IMR-90 (cell line): ENCODE data around the gene STARD10. TPM values are rescaled to one million over a fixed set of nuclear protein-coding genes. Genes with fewer than 3 reads are reported as not detected.

Experiments
- ATAC-seq: fragments of 200-7000 bp; cut with Tn5 transposase; 2 replicates; pipeline ENCODE4 v1.9.1; 2020; ENCODE audit warnings: low read depth, mild to moderate bottlenecking, moderate library complexity
- BruUV-seq: library from RNA; stranded (reverse); fragments of 400-500 nt; replicated peaks from 2 replicates; lab custom pipeline; 2021; lab: Mats Ljungman, UMichigan
- CTCF ChIA-PET: fragments of 300-600 bp; formaldehyde crosslinking; extraction: SDS; loops from one replicate; lab custom pipeline; 2021; ENCODE audit warnings: antibody characterized with exemption; lab: Yijun Ruan, JAX
- POLR2A ChIA-PET: fragments of 300-600 bp; sonication (Branson Sonifier 250); formaldehyde crosslinking; loops from one replicate; lab custom pipeline; 2022; ENCODE audit warnings: antibody characterized with exemption; ENCODE audit not compliant: unreplicated experiment; lab: Charles Lee
- DNase-seq: peaks from one replicate; pipeline ENCODE4 v3.0.0; 2013
- H2AFZ ChIP-seq: replicated peaks from 2 replicates; pipeline ENCODE3; 2013; ENCODE audit warnings: low read length, mild to moderate bottlenecking; ENCODE audit not compliant: poor library complexity
- H2AK5ac ChIP-seq: 2 replicates; pipeline ENCODE4 v1.6.1; 2013; ENCODE audit warnings: low read depth, low read length, inconsistent platforms
- H2AK9ac ChIP-seq: replicated peaks from 2 replicates; pipeline ENCODE3; 2013; ENCODE audit warnings: mild to moderate bottlenecking, low read depth, low read length, moderate library complexity; ENCODE audit not compliant: poor library complexity
- H2BK120ac ChIP-seq: 2 replicates; pipeline ENCODE4 v1.6.1; 2013; ENCODE audit warnings: low read depth, low read length, inconsistent platforms
- H2BK15ac ChIP-seq: 3 replicates; pipeline ENCODE4 v1.6.1; 2013; ENCODE audit warnings: low read depth, low read length, inconsistent platforms
- H2BK20ac ChIP-seq: 2 replicates; pipeline ENCODE4 v1.6.1; 2013; ENCODE audit warnings: low read depth, mild to moderate bottlenecking, inconsistent platforms, low read length, moderate library complexity
- H2BK5ac ChIP-seq: 2 replicates; pipeline ENCODE4 v1.6.1; 2013; ENCODE audit warnings: mild to moderate bottlenecking, low read depth, low read length, inconsistent platforms; ENCODE audit not compliant: poor library complexity, severe bottlenecking
- H3K14ac ChIP-seq: replicated peaks from 2 replicates; pipeline ENCODE4 v1.6.1; 2013; ENCODE audit warnings: low read depth, low read length, inconsistent platforms
- H3K18ac ChIP-seq: 2 replicates; pipeline ENCODE4 v1.6.1; 2013; ENCODE audit warnings: low read depth, low read length, control low read depth
- H3K23ac ChIP-seq: 2 replicates; pipeline ENCODE4 v1.6.1; 2013; ENCODE audit warnings: low read depth, low read length, inconsistent platforms
- H3K27ac ChIP-seq: 2 replicates; pipeline ENCODE4 v1.5.1; 2013; ENCODE audit warnings: mild to moderate bottlenecking, control low read depth, low read length; ENCODE audit not compliant: insufficient read depth
- H3K27me3 ChIP-seq: 2 replicates; pipeline ENCODE4 v1.6.1; 2013; ENCODE audit warnings: low read length; ENCODE audit not compliant: control insufficient read depth, insufficient read depth
- H3K36me3 ChIP-seq: 2 replicates; pipeline ENCODE4 v1.6.1; 2013; ENCODE audit warnings: low read length, mixed read lengths; ENCODE audit not compliant: control insufficient read depth, insufficient read depth
- H3K4ac ChIP-seq: 2 replicates; pipeline ENCODE4 v1.6.1; 2013; ENCODE audit warnings: low read depth, low read length, inconsistent platforms
- H3K4me1 ChIP-seq: 2 replicates; pipeline ENCODE4 v1.6.1; 2013; ENCODE audit warnings: low read length, mixed read lengths; ENCODE audit not compliant: control insufficient read depth, insufficient read depth
- H3K4me2 ChIP-seq: 2 replicates; pipeline ENCODE4 v1.6.1; 2013; ENCODE audit warnings: low read depth, mild to moderate bottlenecking, control low read depth, low read length, moderate library complexity
- H3K4me3 ChIP-seq: 2 replicates; pipeline ENCODE4 v1.5.1; 2013; ENCODE audit warnings: low read depth, mild to moderate bottlenecking, control low read depth, low read length, moderate library complexity; ENCODE audit not compliant: insufficient read depth
- H3K56ac ChIP-seq: 2 replicates; pipeline ENCODE4 v1.6.1; 2013; ENCODE audit warnings: low read length, inconsistent platforms; ENCODE audit not compliant: insufficient read depth; ENCODE audit errors: extremely low read depth
- H3K79me1 ChIP-seq, 2 experiments: 2 replicates each; pipeline ENCODE4 v1.6.1; 2013; ENCODE audit warnings: low read length in 2 of 2, inconsistent platforms in 1 of 2, low read depth in 1 of 2
- H3K9ac ChIP-seq: 2 replicates; pipeline ENCODE4 v1.6.1; 2013; ENCODE audit warnings: low read depth, low read length, control low read depth
- H3K9me1 ChIP-seq: 2 replicates; pipeline ENCODE4 v1.6.1; 2013; ENCODE audit warnings: low read length, inconsistent platforms; ENCODE audit not compliant: insufficient read depth
- H3K9me3 ChIP-seq: 2 replicates; pipeline ENCODE4 v1.6.1; 2013; ENCODE audit warnings: low read length; ENCODE audit not compliant: control insufficient read depth, insufficient read depth
- H4K20me1 ChIP-seq: 2 replicates; pipeline ENCODE4 v1.6.1; 2013; ENCODE audit warnings: low read length, inconsistent platforms; ENCODE audit not compliant: insufficient read depth
- H4K5ac ChIP-seq: 2 replicates; pipeline ENCODE4 v1.6.1; 2013; ENCODE audit warnings: mild to moderate bottlenecking, low read depth, low read length, control low read depth
- H4K8ac ChIP-seq, 2 experiments: 2 replicates each; pipeline ENCODE4 v1.6.1; 2013; ENCODE audit warnings: low read depth in 2 of 2, low read length in 2 of 2, control low read depth in 1 of 2, inconsistent platforms in 1 of 2
- H4K91ac ChIP-seq: 2 replicates; pipeline ENCODE4 v1.6.1; 2013; ENCODE audit warnings: low read depth, low read length, inconsistent platforms; ENCODE audit not compliant: insufficient read depth
- BHLHE40 ChIP-seq: fragments of 150-350 bp; IDR thresholded peaks from 2 replicates; pipeline ENCODE4 v1.6.1; 2016; ENCODE audit warnings: mild to moderate bottlenecking, low read depth, low read length
- FOS ChIP-seq: fragments of 150-350 bp; IDR thresholded peaks from 2 replicates; pipeline ENCODE4 v1.6.1; 2016; ENCODE audit warnings: low read depth, low read length
- RFX5 ChIP-seq: IDR thresholded peaks from 2 replicates; pipeline ENCODE4 v1.8.0; 2012; ENCODE audit warnings: low read depth, mild to moderate bottlenecking, low read length, moderate library complexity
- SMC3 ChIP-seq: fragments of 150-350 bp; IDR thresholded peaks from 2 replicates; pipeline ENCODE4 v1.6.1; 2016; ENCODE audit warnings: low read depth, mild to moderate bottlenecking, antibody characterized with exemption, low read length, moderate library complexity
- WGBS, 2 experiments: methylation state at CpG; one replicate each; pipeline versions ENCODE4 v1.1.5 to v1.1.7; 2013; ENCODE audit warnings: missing lambda C conversion rate in 2 of 2; ENCODE audit not compliant: insufficient read length in 1 of 2; ENCODE audit errors: extremely low coverage in 2 of 2; 5-methylcytosine and 5-hydroxymethylcytosine counted together
- dilution Hi-C: fragments of 300-500 bp; cut with HindIII; formaldehyde crosslinking; loops from one replicate; pipeline ENCODE4 v1.14.3; 2018; ENCODE audit warnings: low sequenced_read_pairs; ENCODE audit not compliant: unreplicated experiment
- in situ Hi-C: fragments of 300-500 bp; cut with MboI; formaldehyde crosslinking; loops from 3 replicates; pipeline ENCODE4 v1.14.3; 2019; ENCODE audit warnings: low sequenced_read_pairs, inconsistent platforms, mixed read lengths
- intact Hi-C: fragments of 100-400 bp; cut with micrococcal nuclease; formaldehyde crosslinking; loops from 2 replicates; pipeline ENCODE4 v1.10.0; 2022
- polyA plus RNA-seq, 3 experiments: library from polyadenylated mRNA; depleted of rRNA; stranded (reverse); fragments of >200 nt; gene quantifications; 2 replicates each; pipeline ENCODE4 v1.2.3, GENCODE V29; 2012; ENCODE audit warnings: low replicate concordance in 1 of 3
- total RNA-seq: library from RNA; depleted of rRNA; stranded (reverse); fragments of >200 nt; gene quantifications from 2 replicates; pipeline ENCODE4 v1.2.3, GENCODE V29; 2012

Gene STARD10
- total and polyA plus RNA-seq, 2 of the 4 experiments (the other 2 are of a cell fraction): 23.8 to 37.4 TPM

- in situ Hi-C loops (loop anchor here (5.0 to 10.0 kb wide), 4 partner anchors 72 to 564 kb away; partner anchors contain the start of genes FCHSD2 and STARD10), intact Hi-C loops (no loop called here), dilution Hi-C loops (no loop called here)
- peak overlapping the region; percentile 78 for H3K9ac ChIP-seq
- no TSS peak for BruUV-seq
- peak overlapping the region; percentile 95 for H3K14ac ChIP-seq
- peak overlapping the region; percentile 90 for H3K23ac ChIP-seq
- no peak overlapping the region for H4K5ac ChIP-seq
- peak overlapping the region; percentile 41 for H3K4me3 ChIP-seq
- H3K9me1 ChIP-seq: peaks cover 27% of the 10 kb centered on the region
- peak overlapping the region in 1 of 2 experiments; percentile 51; a peak in 2 of 4 replicates for H4K8ac ChIP-seq
- H4K20me1 ChIP-seq: peaks cover 55% of the 10 kb centered on the region
- H2BK5ac ChIP-seq: no peak overlapping the region
- TF ChIP-seq RFX5: no peak
- TF ChIP-seq FOS: no peak
- TF ChIP-seq BHLHE40: no peak
- TF ChIP-seq SMC3: no peak
- WGBS, 2 experiments: 100% methylated on average over 1 of the region's 4 CpGs; no CpG with 5 or more reads in 1 of the 2 experiments
- H2BK20ac ChIP-seq: no peak overlapping the region
- peak overlapping the region; percentile 87 for H3K4me2 ChIP-seq
- no peak overlapping the region for H2AFZ ChIP-seq
- POLR2A ChIA-PET: no interaction called here
- H2BK120ac ChIP-seq: no peak overlapping the region
- peak overlapping the region; percentile 98 for H3K4ac ChIP-seq
- H2BK15ac ChIP-seq: no peak overlapping the region
- H4K91ac ChIP-seq: peak overlapping the region; percentile 85; the same call in 1 of the 2 replicates
- no peaks in the 10 kb centered on the region for H3K9me3 ChIP-seq
- no peak overlapping the region for H3K27ac ChIP-seq
- DNase-seq (no peak), ATAC-seq (no peak)
- H2AK9ac ChIP-seq: peak overlapping the region; percentile 96
- H3K27me3 ChIP-seq: no peaks in the 10 kb centered on the region
- peaks cover 27% of the 10 kb centered on the region for H3K4me1 ChIP-seq
- H2AK5ac ChIP-seq: peak overlapping the region; percentile 85; the same call in 1 of the 2 replicates
- H3K18ac ChIP-seq: no peak overlapping the region
- H3K79me1 ChIP-seq: peaks cover 42 to 95% of the 10 kb centered on the region in 2 experiments
- H3K56ac ChIP-seq: no peak overlapping the region
- H3K36me3 ChIP-seq: peaks cover 14% of the 10 kb centered on the region
- CTCF ChIA-PET: interaction anchor here (1.0 kb wide), 1 partner anchor 73 kb away, joined by 4 read pairs; the partner anchor contains the start of gene STARD10
Observed at GRCh38 chr11:72720784-72721183, 73.1 kb downstream of the STARD10 start.
